Sigmoid colon (tissue), 4 donors: Measurements from ENCODE around the gene IL24.
A peak's percentile ranks its signal among the peaks of the same experiment; 100 is the strongest.

Source experiments
- POLR2A ChIP-seq, 2 donors: fragments of 450-650 bp; IDR thresholded peaks; one replicate each; pipeline ENCODE4 v1.6.1; 2016; ENCODE audit warnings: antibody characterized with exemption in 2 of 2, mild to moderate bottlenecking in 2 of 2, moderate library complexity in 2 of 2
- POLR2AphosphoS5 ChIP-seq, 4 donors: sonication (generic); formaldehyde crosslinking; IDR thresholded peaks; one replicate each; pipeline ENCODE4 v1.6.1; 2017; ENCODE audit warnings: antibody characterized with exemption in 4 of 4
- TF ChIP-seq, protein P1 (sequence below), 4 experiments: fragments of 450-650 bp in 3 of 4; fragments of 200-600 bp in 1 of 4; IDR thresholded peaks; one replicate each; pipeline ENCODE4 v1.5.1; 2016 to 2019; ENCODE audit warnings: antibody characterized with exemption in 4 of 4, mild to moderate bottlenecking in 3 of 4, moderate library complexity in 2 of 4

DNA sequence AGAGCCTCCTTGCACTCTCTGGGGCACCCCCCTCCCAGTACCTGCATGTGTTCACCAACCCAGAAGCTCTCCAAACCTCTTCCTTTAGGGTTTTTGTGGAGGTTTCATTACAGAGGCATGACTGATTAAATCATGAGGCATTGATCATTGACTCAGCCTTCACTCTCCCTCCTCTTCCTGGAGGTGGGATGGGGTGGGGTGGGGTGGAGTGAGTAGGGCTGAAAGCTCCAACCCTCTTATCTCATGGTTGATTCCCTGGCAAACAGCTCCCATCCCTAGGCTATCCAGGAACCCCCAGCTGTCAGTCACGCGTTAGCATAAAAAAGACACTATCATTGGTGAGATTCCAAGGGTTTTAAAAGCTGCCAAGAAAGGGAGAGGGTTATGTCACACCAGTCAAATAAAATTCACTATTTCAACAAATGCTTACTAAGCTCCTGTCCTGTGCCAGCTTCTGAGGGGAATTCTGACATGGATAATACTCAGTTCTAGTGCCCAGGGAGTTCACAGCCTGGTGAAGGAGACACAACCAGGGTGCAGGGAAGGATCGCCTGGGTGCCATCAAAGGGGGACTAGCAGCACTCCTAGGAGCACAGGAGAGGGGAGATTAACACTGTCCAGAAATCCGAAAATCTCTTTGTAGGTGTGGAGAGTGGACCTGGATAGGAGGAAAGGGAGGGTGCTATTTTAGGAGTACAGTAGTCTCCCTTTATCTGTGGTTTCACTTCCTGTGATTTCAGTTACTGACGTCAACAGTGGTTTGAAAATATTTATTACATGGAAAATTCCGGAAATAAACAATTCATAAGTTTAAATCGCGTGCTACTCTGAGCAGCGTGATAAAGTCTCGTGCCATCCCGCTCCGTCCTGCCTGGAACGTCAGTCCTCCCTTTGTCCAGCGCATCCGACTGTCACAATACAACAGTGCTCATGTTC is 6.8 kb upstream of the IL24 start:
- TF ChIP-seq, protein P1, sequence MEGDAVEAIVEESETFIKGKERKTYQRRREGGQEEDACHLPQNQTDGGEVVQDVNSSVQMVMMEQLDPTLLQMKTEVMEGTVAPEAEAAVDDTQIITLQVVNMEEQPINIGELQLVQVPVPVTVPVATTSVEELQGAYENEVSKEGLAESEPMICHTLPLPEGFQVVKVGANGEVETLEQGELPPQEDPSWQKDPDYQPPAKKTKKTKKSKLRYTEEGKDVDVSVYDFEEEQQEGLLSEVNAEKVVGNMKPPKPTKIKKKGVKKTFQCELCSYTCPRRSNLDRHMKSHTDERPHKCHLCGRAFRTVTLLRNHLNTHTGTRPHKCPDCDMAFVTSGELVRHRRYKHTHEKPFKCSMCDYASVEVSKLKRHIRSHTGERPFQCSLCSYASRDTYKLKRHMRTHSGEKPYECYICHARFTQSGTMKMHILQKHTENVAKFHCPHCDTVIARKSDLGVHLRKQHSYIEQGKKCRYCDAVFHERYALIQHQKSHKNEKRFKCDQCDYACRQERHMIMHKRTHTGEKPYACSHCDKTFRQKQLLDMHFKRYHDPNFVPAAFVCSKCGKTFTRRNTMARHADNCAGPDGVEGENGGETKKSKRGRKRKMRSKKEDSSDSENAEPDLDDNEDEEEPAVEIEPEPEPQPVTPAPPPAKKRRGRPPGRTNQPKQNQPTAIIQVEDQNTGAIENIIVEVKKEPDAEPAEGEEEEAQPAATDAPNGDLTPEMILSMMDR (IDR thresholded peaks at IDR 0.05): no peak
- TF ChIP-seq POLR2A (IDR thresholded peaks at IDR 0.05) (no peak), POLR2AphosphoS5 (IDR thresholded peaks at IDR 0.05) (peak in 1 of 4 donors; percentile 42)
